A673 (cell line): Measurements from ENCODE around the gene DYTN. TPM values are rescaled to one million over a fixed set of nuclear protein-coding genes. Genes with fewer than 3 reads are reported as not detected.

Source experiments
- BruUV-seq: library from RNA; stranded (reverse); fragments of 400-500 nt; replicated peaks from 2 replicates; lab custom pipeline; 2021; lab: Mats Ljungman, UMichigan
- CTCF ChIA-PET: fragments of 300-600 bp; sonication (Branson Sonifier 250); formaldehyde crosslinking; loops from one replicate; lab custom pipeline; 2022; ENCODE audit warnings: antibody characterized with exemption; lab: Charles Lee
- POLR2A ChIA-PET: fragments of 300-600 bp; sonication (Branson Sonifier 250); formaldehyde crosslinking; loops from one replicate; lab custom pipeline; 2022; ENCODE audit warnings: antibody characterized with exemption; ENCODE audit not compliant: low non-redundant PET; lab: Charles Lee
- DNase-seq: peaks from one replicate; pipeline ENCODE4 v3.0.0-alpha.2; 2015; ENCODE audit warnings: low spot score
- H3K27ac ChIP-seq: fragments of 200-600 bp; sonication (generic); 2 replicates; pipeline ENCODE4 v1.5.1; 2016; ENCODE audit warnings: mixed run types, low read depth, mild to moderate bottlenecking, mixed read lengths, antibody characterized with exemption, low read length; ENCODE audit not compliant: poor library complexity, severe bottlenecking
- H3K27me3 ChIP-seq: fragments of 200-600 bp; sonication (generic); replicated peaks from 2 replicates; pipeline ENCODE4 v1.6.1; 2017; ENCODE audit warnings: mixed run types, low read depth, mild to moderate bottlenecking, mixed read lengths, antibody characterized with exemption, low read length; ENCODE audit not compliant: insufficient read depth, poor library complexity
- H3K36me3 ChIP-seq: fragments of 200-600 bp; sonication (generic); 2 replicates; pipeline ENCODE4 v1.6.1; 2016; ENCODE audit warnings: mixed run types, mild to moderate bottlenecking, mixed read lengths, antibody characterized with exemption, low read length; ENCODE audit not compliant: insufficient read depth, poor library complexity, severe bottlenecking
- H3K4me1 ChIP-seq: fragments of 200-600 bp; sonication (generic); 2 replicates; pipeline ENCODE4 v1.6.1; 2017; ENCODE audit warnings: mixed run types, mild to moderate bottlenecking, mixed read lengths, antibody characterized with exemption, low read length; ENCODE audit not compliant: insufficient read depth, poor library complexity, severe bottlenecking
- H3K4me3 ChIP-seq: fragments of 200-600 bp; sonication (generic); 2 replicates; pipeline ENCODE4 v1.5.1; 2016; ENCODE audit warnings: low read depth, mixed run types, mild to moderate bottlenecking, mixed read lengths, low read length; ENCODE audit not compliant: poor library complexity, severe bottlenecking
- H3K9me3 ChIP-seq: fragments of 200-600 bp; sonication (generic); 2 replicates; pipeline ENCODE4 v1.6.1; 2016; ENCODE audit warnings: mixed run types, low read depth, mild to moderate bottlenecking, mixed read lengths, antibody characterized with exemption, low read length; ENCODE audit not compliant: poor library complexity, severe bottlenecking
- CTCF ChIP-seq: fragments of 300-800, 200-600 bp; sonication (generic); conservative IDR thresholded peaks from 2 replicates; pipeline ENCODE4 v1.5.1; 2017; ENCODE audit warnings: low read depth, mild to moderate bottlenecking, antibody characterized with exemption, low read length, moderate library complexity, mixed read lengths
- EZH2 ChIP-seq: fragments of 200-600 bp; sonication (generic); IDR thresholded peaks from 2 replicates; pipeline ENCODE4 v1.6.1; 2017; ENCODE audit warnings: borderline replicate concordance, low read depth, mild to moderate bottlenecking, mixed read lengths, antibody characterized with exemption, low read length; ENCODE audit not compliant: poor library complexity, severe bottlenecking
- intact Hi-C: fragments of 100-400 bp; cut with micrococcal nuclease; formaldehyde crosslinking; loops from one replicate; pipeline ENCODE4 v1.10.0; 2022; ENCODE audit not compliant: unreplicated experiment
- total RNA-seq: library from RNA; stranded (reverse); gene quantifications from 2 replicates; pipeline ENCODE4 v1.2.3, GENCODE V29; 2021

DYTN gene
- total RNA-seq, 1 experiment from 2014 or later: not detected

- no peaks in the 10 kb centered on the region for H3K4me1 ChIP-seq
- no TSS peak for BruUV-seq
- H3K27ac ChIP-seq: no peak overlapping the region
- intact Hi-C loops: no loop called here
- no peaks in the 10 kb centered on the region for H3K9me3 ChIP-seq
- no peak for TF ChIP-seq EZH2
- TF ChIP-seq CTCF: no peak
- CTCF ChIA-PET: no interaction called here
- no peaks in the 10 kb centered on the region for H3K36me3 ChIP-seq
- H3K4me3 ChIP-seq: no peak overlapping the region
- no peak for DNase-seq
- H3K27me3 ChIP-seq: peaks cover 64% of the 10 kb centered on the region
- POLR2A ChIA-PET: no interaction called here
Measured at GRCh38 chr2:206701952-206702605, 16.1 kb downstream of the DYTN start.

GRCh38 chr2:206700156-206700555 lies 18.0 kb downstream of the DYTN start:
- TF ChIP-seq EZH2 (no peak), CTCF (no peak)
- DNase-seq: no peak
- no peak overlapping the region for H3K4me3 ChIP-seq
- BruUV-seq: no TSS peak
- H3K4me1 ChIP-seq: no peaks in the 10 kb centered on the region
- CTCF ChIA-PET: no interaction called here
- peaks cover 46% of the 10 kb centered on the region for H3K27me3 ChIP-seq
- H3K27ac ChIP-seq: no peak overlapping the region
- no peaks in the 10 kb centered on the region for H3K36me3 ChIP-seq
- intact Hi-C loops: no loop called here
- POLR2A ChIA-PET: no interaction called here
- no peaks in the 10 kb centered on the region for H3K9me3 ChIP-seq

- H3K4me3 ChIP-seq: no peak overlapping the region
- no TSS peak for BruUV-seq
- no peaks in the 10 kb centered on the region for H3K9me3 ChIP-seq
- intact Hi-C loops: loop anchor here (10.0 kb wide), 2 partner anchors 586 to 1376 kb away; no protein-coding TSS in a partner anchor
- H3K36me3 ChIP-seq: no peaks in the 10 kb centered on the region
- POLR2A ChIA-PET: no interaction called here
- TF ChIP-seq EZH2: no peak
- TF ChIP-seq CTCF: no peak
- CTCF ChIA-PET: no interaction called here
- no peak for DNase-seq
- peaks cover 39% of the 10 kb centered on the region for H3K27me3 ChIP-seq
- no peak overlapping the region for H3K27ac ChIP-seq
- H3K4me1 ChIP-seq: no peaks in the 10 kb centered on the region
Measured at GRCh38 chr2:206698811-206699210, 19.4 kb downstream of the DYTN start.
